Activated CD8-positive, alpha-beta memory T cell treated with anti-CD3 and anti-CD28 coated beads, Interleukin-2, amount 50 U/mL, for 1 hour (primary cell): ENCODE data around the gene PPFIBP2.

ENCODE experiments used
- DNase-seq: peaks from one replicate; pipeline ENCODE4 v3.0.0-alpha.2; 2020; ENCODE audit errors: extremely low read depth

Gene PPFIBP2

DNA sequence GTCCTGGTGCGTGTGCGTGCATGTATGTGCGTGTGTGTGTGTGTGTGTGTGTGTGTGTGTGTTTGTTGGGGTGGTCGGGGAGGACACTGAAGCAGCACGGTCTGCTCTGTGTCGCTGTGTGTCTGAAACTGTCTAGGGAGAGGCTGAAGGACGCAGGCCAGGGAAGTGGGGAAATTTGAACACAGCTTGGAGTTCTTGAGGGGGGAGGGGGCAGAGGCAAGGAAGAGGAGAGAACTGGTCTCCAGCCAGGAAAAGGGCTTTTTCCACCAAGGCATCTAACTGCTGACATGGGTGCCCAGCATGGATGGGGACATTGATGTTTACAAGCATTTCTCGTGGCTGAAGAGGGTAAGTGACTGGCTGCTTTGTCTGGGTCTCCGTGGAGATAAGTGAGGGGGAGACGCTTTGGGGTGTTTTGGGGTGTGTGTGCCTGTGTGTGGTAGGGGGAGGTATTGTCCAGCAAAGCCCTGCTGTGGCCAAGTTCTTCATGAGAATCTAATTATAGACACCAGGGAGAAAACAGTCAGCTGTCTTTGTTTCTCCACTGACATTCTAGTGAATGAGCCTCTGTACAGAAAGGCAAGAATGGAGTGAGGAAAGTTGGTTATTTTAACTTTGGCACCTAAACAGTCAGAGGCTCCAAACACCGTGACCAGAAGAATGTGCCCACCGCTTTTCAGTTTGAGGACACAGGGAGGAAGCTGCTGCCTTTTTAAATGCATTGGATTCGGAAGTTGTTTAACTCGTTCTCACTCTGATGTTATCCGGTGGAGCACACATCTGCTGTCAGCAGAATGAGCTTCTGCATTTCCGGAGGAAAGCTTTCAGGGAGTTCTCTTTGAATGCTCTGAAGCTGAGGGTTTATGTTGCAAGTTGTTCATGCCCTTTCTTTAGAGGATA lies 63.7 kb downstream of the PPFIBP2 start:
- DNase-seq = no peak

DNA sequence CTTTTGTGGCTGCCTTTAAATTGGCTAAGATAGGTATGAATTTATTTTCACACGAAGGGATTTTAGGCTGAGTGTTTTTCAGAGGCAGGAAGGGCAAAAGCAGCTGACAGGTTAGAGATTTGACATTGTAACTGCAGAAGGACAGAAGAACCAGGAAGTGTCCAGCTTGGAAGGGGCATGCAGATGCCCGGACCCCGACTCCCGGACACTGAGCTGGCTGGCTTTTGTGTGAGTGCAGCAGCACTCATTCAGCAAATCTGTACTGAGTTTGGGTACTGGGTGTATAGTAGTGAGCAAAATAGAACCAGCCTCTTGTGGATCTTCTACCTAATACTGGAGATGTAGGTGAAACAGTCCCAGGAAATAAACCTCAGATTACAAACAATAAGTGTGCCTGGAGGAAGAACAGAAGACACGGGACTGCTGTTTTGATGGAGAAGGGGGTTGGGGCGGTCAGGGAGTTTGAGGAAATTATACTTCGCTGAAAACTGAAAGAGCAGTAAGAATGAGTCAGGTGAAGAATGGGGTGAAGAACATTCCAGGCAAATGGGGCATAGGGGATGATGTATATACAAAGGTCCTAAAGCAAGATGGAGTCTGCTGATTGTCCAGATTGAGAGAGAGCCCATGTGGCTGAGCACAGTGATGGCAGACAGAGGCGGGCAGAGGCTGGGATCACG lies 64.6 kb downstream of the PPFIBP2 start:
- DNase-seq = no peak

DNA sequence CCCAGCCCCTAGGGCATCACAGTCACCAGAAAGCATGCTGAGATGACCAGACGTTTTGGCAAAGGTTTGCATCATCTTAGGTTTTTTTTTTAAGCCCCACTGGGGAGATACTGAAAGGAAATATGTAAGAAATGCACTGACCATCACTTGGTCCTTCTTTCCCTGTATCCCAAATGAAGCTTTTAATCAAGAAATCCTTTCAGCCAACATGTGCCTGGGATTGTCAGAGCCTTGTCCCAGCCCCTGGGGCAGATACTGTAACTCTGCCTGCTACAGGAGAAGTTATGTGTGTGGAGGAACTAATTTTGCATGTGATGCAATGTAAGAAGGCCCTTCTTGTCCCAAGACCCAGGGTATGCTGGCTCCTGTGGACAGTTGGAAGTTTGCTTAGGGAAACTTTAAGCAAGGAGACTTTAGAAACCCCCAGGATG lies 65.6 kb downstream of the PPFIBP2 start:
- no peak for DNase-seq

DNA sequence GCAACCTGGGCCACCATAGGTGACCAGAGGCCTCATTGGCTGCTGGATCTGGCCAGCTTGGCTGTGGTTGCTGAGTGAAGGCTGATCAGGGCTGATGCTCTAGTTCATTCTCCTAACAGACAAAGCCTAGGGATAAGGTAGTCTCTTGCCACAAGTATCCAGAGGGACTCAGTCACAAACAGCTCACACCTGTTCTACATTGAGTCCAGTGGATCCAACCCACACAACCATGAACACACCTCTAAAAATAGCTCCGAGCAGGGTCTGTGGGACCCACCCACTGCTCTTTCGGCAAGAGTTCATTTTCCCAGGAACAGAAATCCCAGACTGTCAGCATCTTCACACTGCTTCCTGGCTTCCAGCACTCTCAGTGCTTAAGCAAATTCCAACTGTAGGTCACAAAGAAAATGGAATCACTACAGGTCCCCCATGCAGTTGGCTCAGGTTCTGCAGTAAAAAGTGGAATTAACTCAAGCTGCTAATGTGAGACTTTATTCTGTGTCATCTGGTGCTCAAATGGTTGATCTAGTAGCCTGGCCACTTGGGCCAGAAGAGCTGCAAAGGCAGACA lies 67.3 kb downstream of the PPFIBP2 start:
- no peak for DNase-seq

DNA sequence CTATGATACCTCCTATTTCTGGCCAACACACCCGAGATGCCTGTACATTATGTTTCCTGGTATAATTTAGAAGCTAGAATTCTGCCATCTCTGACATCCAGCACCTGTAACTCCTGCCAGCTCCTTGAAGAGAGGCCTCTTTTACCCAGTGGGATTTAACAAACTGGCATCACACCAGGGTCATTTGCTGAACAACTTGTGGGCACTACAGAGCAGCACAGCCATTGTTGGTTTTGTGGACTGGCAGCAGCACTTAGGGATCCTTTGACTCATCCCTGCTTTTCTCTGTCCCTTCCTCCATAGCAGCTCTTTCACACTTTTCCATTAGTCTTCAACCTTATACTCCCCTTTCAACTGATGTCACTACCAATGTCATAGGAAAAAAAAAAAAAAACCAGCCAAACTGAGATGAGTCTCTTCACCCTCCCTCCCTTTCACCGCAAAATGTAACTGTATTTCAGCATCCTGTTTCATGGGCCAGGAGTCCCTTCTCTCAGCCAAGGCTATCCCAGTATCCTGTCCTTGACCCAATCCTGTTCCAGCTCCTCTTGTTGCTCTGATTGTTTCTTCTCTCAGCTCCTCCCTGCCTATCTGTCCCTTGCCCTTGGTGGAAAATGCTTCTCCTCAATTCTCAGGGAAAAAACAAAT lies 68.7 kb downstream of the PPFIBP2 start:
- no peak for DNase-seq

DNA sequence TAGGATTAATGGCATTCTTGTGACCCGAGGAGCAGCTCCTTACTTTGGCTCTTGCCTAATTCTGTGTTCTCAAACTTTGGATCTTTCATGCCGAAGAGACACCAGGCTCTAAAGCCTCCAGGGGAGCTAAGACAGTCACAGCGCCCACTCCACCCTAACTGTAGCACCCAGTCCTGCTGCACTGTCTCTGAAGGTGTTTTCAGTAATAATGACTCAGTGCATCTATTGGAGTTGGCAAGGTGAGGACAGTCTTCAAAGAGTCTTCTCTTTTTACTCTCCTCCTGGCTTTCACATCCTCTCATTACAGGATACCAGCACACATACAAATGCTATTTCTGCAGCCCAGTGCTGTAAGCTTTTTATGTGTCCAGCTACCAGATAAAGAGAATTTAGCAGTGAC lies 69.4 kb downstream of the PPFIBP2 start:
- DNase-seq = no peak

DNA sequence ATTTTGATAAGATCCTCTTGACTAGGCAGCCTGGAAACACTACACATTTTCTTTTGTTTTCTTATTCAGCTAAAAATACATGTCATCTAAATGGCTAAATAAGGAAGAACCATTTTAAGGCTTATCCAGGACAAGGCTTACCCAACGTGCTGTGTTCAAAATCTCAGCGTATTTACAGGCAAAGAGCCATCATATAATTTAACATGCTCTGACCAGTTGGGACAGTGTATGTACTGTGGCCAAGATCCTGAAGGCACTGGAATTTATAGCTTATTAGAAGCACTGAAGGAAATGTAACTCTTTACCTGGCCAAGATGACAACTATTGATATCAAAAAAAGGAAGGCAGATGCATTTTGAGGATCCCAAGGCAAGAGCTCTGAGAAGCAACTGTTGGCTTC lies 71.1 kb downstream of the PPFIBP2 start:
- DNase-seq = no peak

DNA sequence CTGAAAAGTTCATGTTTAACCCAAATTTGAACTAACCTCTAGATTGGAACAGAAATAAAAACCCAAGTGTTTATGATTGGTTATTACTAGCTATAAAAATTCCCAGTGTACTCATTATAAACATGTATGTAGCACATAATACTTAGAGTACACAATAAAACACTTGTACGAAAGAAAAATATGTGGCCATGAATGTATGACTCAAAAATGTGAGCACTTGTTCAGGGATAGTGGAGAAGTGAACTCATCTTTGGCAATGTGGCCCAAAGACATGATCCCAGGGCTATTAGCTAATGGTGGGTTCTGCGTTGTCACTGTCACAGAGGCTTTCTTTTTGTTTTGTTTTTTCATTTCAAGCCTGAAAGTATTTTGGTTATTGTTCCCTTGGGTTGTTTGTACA lies 72.0 kb downstream of the PPFIBP2 start:
- DNase-seq = no peak

DNA sequence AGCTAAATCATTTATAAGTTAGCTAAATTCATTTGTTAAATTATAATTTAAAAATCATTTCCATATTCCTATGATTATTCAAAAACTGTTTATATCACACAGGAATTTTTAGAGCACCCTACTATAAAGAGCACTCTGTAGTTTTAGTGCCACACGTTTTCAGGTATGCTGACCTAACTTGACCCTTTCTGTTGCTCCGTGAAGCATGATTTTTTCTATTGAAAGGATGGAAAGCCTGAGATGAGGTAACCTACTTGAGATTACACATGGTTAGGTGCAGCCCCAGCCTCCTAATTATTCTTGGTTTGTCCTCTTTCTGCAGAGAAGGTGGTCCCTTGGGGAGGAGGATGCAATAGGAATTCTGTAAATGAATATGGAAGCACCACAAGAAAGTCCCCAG lies 72.6 kb downstream of the PPFIBP2 start:
- DNase-seq = no peak

DNA sequence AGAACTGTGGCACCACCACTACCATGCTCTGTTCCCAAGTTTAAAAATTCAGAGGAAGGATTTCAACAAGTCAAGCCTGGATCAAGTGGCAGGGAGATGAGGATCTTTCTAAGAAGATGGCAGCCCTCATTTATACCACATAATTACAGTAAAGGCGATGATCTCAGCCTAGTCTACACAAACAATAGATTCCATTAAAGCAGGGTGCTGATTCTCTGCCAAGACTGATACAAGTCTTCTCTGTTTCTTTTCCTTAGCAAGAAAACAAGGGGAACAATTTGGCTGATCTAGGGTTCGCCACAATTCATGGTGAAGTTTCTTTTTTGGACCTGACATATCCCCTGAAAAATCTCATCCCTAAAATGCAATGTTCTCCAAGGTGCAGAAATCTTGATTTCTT lies 73.9 kb downstream of the PPFIBP2 start:
- DNase-seq = no peak

DNA sequence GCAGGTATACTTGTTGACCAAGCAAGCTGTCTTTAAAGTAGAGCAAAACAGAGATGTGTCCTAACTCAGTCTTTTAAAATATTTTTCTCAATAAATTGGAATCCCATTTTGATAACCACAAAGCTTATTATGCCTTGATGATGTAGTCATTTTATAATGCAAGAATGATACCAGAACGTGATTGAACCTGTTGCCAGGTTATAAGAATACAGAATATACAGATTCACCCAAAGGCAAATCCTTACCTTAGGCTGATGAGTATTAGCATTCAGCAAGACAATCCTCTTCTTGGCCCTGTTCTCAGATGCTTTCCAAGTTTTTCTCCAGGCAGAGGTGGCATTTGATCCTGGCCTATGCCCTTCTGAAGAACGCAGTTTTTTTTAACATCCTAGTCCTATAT lies 76.1 kb downstream of the PPFIBP2 start:
- no peak for DNase-seq

DNA sequence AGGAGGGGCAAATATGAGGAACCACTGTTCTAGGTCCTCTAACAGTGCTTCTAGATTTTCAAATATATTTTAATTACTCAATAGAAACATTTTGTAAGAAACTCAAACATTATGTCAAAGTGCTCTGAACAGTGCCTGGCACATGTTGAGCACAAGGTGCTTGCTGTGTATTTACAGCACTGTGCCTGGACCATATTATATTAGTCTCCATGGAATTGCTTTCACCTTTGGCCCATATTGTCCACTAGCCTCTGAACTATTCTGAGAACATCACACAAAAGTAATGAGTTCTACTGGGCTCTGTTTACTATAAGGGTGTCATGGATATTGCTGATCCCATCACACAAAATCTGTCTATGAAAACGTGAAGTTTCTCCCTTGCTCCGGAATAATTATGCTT lies 76.7 kb downstream of the PPFIBP2 start:
- no peak for DNase-seq

DNA sequence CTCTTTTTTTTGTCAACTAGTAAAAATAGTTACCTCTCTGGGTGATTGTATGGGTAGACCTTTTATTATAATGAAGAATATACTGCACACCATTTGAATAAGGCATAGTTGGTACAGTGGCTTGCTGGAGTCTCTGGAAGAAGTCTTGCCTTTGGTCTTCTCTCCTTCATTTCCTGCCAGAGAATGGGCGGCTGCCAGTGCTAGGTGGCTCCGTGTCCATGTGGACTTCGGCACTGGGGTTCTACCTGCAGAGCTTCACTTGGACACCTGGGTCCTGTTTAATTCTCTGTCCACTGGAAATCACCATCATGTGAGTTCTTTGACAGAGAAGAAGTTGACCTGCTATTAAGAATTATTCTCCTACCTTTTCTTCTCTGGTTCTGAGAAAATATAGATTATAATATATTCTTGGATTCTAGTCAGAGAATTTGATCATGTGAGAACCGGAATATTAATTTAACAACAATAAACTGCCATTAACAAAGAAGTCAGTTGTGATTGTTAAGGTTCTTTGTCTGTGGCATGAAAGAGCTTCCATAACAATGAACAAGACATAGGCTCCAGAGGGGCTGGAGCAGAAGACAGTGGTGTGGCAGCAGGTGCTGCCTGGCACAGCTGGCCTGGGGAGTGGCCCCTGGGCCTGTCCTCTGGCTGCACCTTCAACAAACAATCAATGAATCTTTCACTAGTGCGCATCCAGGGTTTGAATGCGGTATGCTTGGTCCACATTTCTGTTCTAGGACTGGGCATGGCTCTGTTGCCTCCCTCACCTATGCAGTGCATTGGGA lies 77.5 kb downstream of the PPFIBP2 start:
- DNase-seq = no peak

DNA sequence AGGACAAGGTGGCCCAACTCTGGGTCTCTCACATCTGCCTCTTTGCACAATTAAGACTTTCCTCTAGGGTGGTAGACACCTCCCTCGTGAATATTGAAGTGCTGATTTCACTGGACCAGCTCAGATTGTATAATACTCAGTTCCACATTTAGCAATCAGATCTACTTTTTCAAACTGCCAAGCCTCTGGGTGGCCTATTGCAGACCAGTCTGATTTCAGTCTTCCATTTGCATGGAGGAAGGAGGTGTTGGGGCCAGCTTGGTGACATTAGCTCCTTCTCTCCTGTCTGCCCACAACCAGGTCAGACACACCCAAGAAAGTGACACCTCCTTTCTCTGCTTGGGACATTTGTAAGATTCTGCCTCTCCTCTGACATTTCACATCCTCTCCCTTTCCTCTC lies 78.2 kb downstream of the PPFIBP2 start:
- no peak for DNase-seq

DNA sequence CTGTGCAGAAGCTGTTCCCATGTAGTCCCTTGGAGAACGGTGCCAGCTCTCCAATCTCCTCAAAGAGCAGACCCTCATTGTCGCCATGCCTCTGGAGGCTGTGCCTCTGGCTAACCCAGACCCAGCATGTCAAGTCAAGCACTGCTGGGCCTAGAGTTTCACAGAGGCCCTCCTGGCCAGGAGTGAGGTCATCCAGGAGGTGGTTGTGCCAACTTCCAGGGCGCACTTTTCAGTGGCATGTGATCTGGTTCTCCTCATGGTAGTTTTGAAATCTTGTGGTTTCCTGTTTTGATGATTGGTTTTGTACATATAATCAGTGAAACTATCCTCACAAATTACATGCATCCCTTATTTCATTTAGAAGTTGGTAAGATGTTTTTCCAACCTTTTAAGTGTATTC lies 78.9 kb downstream of the PPFIBP2 start:
- no peak for DNase-seq

DNA sequence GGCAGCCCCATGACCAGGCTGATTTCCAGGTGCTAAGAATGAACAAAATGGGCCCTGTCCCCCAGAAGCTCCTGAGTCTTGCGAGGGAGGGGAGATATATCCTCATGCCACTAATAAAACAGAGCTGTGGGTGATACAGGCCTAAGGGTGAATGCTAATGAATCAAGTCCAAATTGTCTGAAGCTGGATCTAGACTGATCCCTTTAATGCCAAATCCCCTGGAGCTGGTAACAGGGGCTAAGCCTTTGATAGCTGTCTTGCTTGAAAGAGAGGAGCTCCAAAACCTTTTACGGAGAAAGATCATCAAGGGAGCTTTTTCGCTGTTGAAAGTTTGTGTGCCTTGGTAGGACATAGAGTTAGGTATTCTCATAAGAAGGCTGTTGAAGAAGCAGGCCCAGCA lies 79.7 kb downstream of the PPFIBP2 start:
- no peak for DNase-seq

DNA sequence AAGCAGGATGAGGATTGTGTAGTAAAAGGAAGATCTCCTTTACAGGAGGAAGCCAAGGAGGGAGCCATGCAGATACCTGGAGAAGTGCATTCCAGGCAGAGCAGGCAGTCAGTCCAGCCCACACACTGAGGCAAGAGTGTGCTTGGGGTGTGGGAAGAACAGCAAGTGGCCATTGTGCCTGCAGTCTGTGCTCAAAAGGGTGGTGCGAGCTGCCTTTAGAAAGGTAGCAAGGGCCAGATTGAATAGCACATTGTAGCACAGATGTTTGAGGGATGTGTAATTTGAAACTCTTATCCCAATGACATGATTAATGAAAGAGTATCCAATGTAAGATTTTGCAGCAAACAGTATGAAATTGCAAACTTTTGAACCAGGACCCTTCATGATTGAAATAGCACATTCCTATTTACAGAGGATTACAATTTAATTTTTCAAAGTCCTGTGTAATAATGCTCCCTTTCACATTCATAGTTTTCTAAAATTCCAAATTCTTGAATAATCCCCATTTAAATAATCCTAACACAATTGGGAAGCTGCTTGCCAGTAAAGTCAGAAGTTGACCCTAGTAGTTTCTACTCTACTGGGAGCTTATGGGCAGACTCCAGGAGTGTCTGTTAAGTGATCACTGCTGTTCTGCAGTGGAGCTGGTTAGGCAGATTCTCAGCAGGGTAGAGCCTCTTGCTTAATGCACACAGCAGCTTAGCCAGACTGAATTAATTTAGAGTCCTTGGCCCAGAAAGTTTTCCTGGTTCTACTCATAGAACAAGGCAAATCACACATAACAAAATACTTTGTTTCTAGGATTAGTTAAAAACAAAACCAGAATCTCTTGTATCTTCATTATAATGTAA lies 81.4 kb downstream of the PPFIBP2 start:
- DNase-seq = no peak

DNA sequence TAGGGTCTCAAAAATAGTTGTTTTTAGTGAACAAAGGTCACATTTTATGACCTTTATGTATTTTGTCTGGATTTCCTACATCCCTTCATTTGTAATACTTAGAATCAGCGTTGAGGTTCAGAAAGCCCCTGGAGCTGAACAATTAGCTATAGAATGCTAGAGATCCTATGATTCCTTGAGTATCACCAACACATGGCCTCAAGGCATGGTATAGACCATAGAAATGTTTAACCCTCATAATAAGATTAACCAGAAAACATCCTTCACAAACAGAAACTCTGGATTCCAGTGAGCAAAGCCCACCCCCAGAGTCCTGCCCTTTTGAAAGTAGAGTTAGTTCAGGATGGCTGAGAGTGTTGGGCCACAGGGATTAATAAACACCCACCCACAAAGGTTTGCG lies 82.2 kb downstream of the PPFIBP2 start:
- no peak for DNase-seq

DNA sequence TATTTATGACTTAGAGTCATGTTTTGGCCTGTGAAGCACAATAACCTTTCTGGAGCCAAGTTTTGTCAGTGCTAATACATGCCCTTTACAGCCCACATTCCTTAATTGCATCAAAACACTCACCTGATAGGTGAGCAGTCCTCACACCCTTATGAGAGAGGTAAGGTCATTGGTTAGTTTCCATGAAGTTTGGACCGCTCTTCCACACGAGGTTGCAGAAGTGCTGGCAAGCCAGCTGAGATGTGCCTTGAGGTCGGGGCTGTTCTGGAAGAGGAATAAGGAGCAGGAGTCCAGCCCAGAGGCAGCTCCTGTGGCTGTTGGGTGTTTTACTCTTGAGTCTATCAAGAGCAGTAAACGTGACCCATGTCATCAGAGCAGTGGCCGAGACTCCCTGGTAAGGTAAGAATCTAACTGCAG lies 83.2 kb downstream of the PPFIBP2 start:
- DNase-seq = no peak

DNA sequence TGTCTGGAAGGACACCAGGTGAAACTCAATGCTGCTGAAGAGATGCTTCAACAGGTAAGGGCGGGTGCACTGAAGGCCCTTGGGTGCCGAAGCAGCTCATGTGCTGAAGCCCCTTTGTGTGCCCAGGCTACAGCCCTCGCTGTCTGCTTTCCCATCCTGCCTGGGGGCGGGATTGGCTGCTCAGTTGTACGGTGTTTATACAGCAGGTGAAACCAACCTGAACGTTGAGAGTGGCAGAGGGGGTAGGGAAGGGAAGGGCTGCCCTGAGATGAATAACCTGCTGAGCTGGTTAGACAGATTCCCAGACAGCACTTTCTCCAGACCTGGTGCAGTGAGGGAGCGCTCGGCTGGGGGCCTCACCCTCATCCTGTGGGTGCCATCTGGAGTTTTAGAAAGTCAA lies 83.8 kb downstream of the PPFIBP2 start:
- no peak for DNase-seq

DNA sequence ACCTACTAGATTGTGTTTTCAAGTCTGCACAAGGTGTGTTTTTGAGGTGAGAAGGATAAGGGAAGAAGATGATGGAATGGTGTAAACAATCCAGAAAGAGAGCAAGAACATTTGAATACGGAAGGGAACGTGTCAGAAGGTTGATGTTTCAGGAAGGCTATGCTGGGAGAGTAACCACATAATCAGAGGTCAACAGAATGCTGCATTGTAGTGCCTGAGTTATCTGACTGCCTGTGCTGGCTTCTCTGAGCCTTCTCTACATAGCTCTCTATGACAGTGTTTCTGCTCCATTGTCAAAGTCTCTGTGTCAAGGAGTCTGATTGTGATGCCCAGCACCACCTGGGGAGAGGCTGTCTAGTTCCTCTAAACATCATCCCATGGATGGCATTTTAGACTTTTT lies 85.4 kb downstream of the PPFIBP2 start:
- no peak for DNase-seq
